Astrocyte (in vitro differentiated cells and primary cell): Measurements from ENCODE around the gene SERF2. TPM values are rescaled to one million over a fixed set of nuclear protein-coding genes. Genes with fewer than 3 reads are reported as not detected.

ENCODE experiments used
- DNase-seq: peaks from one replicate; pipeline ENCODE4 v3.0.0-alpha.2; 2010; ENCODE audit warnings: low read depth
- FAIRE-seq: peaks from 2 replicates; lab custom pipeline; 2011; peaks lifted over from hg19 to GRCh38; lab: Jason Lieb, UNC
- H2AFZ ChIP-seq: 2 replicates; pipeline ENCODE4 v1.6.0; 2012; ENCODE audit warnings: low read depth, low read length, inconsistent platforms
- H3K27ac ChIP-seq: 2 replicates; pipeline ENCODE4 v1.5.1; 2011; ENCODE audit warnings: low read depth, low read length, inconsistent platforms
- H3K27me3 ChIP-seq: 2 replicates; pipeline ENCODE4 v1.6.0; 2011; ENCODE audit warnings: low read length, inconsistent platforms; ENCODE audit not compliant: insufficient read depth
- H3K36me3 ChIP-seq: 2 replicates; pipeline ENCODE4 v1.5.1; 2011; ENCODE audit warnings: low read length, inconsistent platforms; ENCODE audit not compliant: insufficient read depth
- H3K4me1 ChIP-seq: 2 replicates; pipeline ENCODE4 v1.5.1; 2011; ENCODE audit warnings: low read length, inconsistent platforms; ENCODE audit not compliant: insufficient read depth
- H3K4me2 ChIP-seq: 2 replicates; pipeline ENCODE4 v1.6.0; 2012; ENCODE audit warnings: low read length, inconsistent platforms
- H3K4me3 ChIP-seq: 2 replicates; pipeline ENCODE4 v1.5.1; 2011; ENCODE audit warnings: low read depth, mild to moderate bottlenecking, low read length, inconsistent platforms; ENCODE audit not compliant: insufficient read depth
- H3K79me2 ChIP-seq: 2 replicates; pipeline ENCODE4 v1.6.0; 2012; ENCODE audit warnings: mild to moderate bottlenecking, low read length, inconsistent platforms; ENCODE audit not compliant: insufficient read depth
- H3K9ac ChIP-seq: 2 replicates; pipeline ENCODE4 v1.6.0; 2012; ENCODE audit warnings: mild to moderate bottlenecking, low read length, inconsistent platforms
- H3K9me3 ChIP-seq: 2 replicates; pipeline ENCODE4 v1.5.1; 2012; ENCODE audit warnings: low read depth, mild to moderate bottlenecking, low read length, inconsistent platforms; ENCODE audit not compliant: insufficient read depth
- H4K20me1 ChIP-seq: 2 replicates; pipeline ENCODE4 v1.6.0; 2012; ENCODE audit warnings: low read length, inconsistent platforms; ENCODE audit not compliant: insufficient read depth
- H3K27ac Mint-ChIP-seq: one replicate; pipeline ENCODE4 v1.8.0; 2021; ENCODE audit warnings: mild to moderate bottlenecking, mixed read lengths; ENCODE audit not compliant: unreplicated experiment
- H3K27me3 Mint-ChIP-seq: one replicate; pipeline ENCODE4 v1.8.0; 2021; ENCODE audit warnings: low read depth, mixed read lengths; ENCODE audit not compliant: unreplicated experiment
- H3K36me3 Mint-ChIP-seq: one replicate; pipeline ENCODE4 v1.8.0; 2021; ENCODE audit warnings: low read depth, mixed read lengths; ENCODE audit not compliant: unreplicated experiment
- H3K4me1 Mint-ChIP-seq: one replicate; pipeline ENCODE4 v1.8.0; 2021; ENCODE audit warnings: low read depth, mixed read lengths; ENCODE audit not compliant: unreplicated experiment
- H3K4me3 Mint-ChIP-seq: one replicate; pipeline ENCODE4 v1.8.0; 2021; ENCODE audit warnings: mild to moderate bottlenecking, moderate library complexity, mixed read lengths; ENCODE audit not compliant: unreplicated experiment
- H3K9me3 Mint-ChIP-seq: one replicate; pipeline ENCODE4 v1.8.0; 2021; ENCODE audit warnings: mild to moderate bottlenecking, mixed read lengths; ENCODE audit not compliant: unreplicated experiment
- CTCF ChIP-seq: IDR thresholded peaks from 2 replicates; pipeline ENCODE4 v1.5.1; 2011; ENCODE audit warnings: low read depth, mild to moderate bottlenecking, inconsistent platforms, low read length, moderate library complexity; ENCODE audit not compliant: insufficient read depth
- EZH2 ChIP-seq: IDR thresholded peaks from 2 replicates; pipeline ENCODE4 v1.6.1; 2012; ENCODE audit warnings: mild to moderate bottlenecking, low read length, inconsistent platforms; ENCODE audit not compliant: insufficient read depth
- total RNA-seq: library from RNA; stranded (reverse); gene quantifications from 2 replicates; pipeline ENCODE4 v1.2.1, GENCODE V29; 2021

Gene SERF2
- total RNA-seq, 1 donor from 2014 or later, result 933 TPM

DNA sequence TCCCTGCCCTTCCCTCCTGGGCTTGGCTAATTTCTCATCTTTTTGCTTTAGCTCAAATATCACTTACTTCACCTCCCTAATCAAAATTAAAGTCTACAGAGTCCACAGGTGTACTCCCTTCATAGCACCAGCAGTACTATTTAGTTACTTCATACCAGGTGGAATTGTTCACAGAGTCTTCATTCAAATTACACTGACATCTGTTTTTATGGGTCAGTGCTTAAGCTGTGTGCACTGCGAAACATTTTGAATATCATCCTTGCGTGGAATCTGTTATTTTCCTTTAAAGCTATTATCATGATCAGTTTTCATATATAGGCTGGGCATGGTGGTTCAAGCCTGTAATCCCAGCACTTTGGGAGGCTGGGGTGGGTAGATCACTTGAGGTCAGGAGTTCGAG is 2.7 kb upstream of the SERF2 start:
- Histone ChIP-seq H3K4me2 (no peak overlapping the region), H4K20me1 (peaks cover 16% of the 10 kb centered on the region), H3K9ac (no peak overlapping the region), H3K4me1 (peaks cover 17% of the 10 kb centered on the region), H3K36me3 (peaks cover 5% of the 10 kb centered on the region), H3K27ac (no peak overlapping the region), H2AFZ (no peak overlapping the region), H3K27me3 (no peaks in the 10 kb centered on the region), H3K4me3 (no peak overlapping the region), H3K79me2 (peaks cover 23% of the 10 kb centered on the region), H3K9me3 (no peaks in the 10 kb centered on the region)
- Mint-ChIP-seq H3K27ac (no peak overlapping the region), H3K4me1 (peaks cover 11% of the 10 kb centered on the region), H3K4me3 (no peak overlapping the region), H3K27me3 (no peaks in the 10 kb centered on the region), H3K36me3 (peaks cover 8% of the 10 kb centered on the region), H3K9me3 (no peaks in the 10 kb centered on the region)
- DNase-seq (no peak), FAIRE-seq (no peak)
- TF ChIP-seq CTCF (no peak), EZH2 (no peak)

DNA sequence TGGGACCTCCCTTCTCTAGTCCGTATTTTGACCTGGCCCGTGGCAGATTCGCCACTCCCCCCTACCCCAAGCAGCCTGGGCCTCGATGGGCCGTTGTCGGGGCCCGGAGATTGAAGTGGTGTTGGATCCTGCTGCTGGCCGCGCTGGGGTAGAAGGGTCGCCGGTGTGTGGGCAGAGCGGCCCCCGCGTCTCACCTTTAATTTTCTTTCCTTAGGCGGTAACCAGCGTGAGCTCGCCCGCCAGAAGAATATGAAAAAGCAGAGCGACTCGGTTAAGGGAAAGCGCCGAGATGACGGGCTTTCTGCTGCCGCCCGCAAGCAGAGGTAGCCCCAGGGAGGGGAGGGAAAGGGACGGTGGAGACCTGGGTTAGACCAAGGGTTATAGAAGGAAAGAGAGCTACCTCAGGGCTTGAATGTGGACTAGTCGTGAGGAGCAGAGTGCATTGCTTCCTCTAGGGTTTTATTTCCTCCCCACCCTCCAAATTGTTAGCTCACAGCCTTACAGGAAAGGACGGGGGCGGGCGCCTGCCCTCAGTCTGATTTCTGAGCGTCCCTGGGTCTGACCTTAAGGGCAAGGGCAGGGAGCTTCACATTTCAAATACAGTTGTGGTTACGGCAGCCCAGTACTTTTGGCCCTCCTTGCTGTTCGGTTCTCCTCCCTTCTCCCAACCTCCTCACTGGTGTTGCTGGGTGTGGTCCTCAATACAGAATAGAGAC is 799 bp downstream of the SERF2 start:
- no peak for FAIRE-seq
- H3K27me3 Mint-ChIP-seq, result no peaks in the 10 kb centered on the region
- H3K4me2 ChIP-seq, result peak overlapping the region; percentile 91
- H3K4me3 Mint-ChIP-seq, result peak overlapping the region; percentile 97
- H3K4me3 ChIP-seq, result peak overlapping the region; percentile 100
- H3K9me3 ChIP-seq, result no peaks in the 10 kb centered on the region
- H3K27me3 ChIP-seq, result no peaks in the 10 kb centered on the region
- H3K36me3 Mint-ChIP-seq, result peaks cover 21% of the 10 kb centered on the region
- no peak for DNase-seq
- peak overlapping the region; percentile 100 for H3K9ac ChIP-seq
- peak overlapping the region; percentile 69 for H2AFZ ChIP-seq
- peaks cover 44% of the 10 kb centered on the region for H4K20me1 ChIP-seq
- H3K27ac Mint-ChIP-seq, result peak overlapping the region; percentile 99
- no peaks in the 10 kb centered on the region for H3K9me3 Mint-ChIP-seq
- TF ChIP-seq EZH2 (no peak), CTCF (peak; percentile 4)
- H3K27ac ChIP-seq, result peak overlapping the region; percentile 100
- peaks cover 29% of the 10 kb centered on the region for H3K4me1 ChIP-seq
- H3K36me3 ChIP-seq, result peaks cover 20% of the 10 kb centered on the region
- H3K4me1 Mint-ChIP-seq, result peaks cover 42% of the 10 kb centered on the region
- H3K79me2 ChIP-seq, result peaks cover 37% of the 10 kb centered on the region

DNA sequence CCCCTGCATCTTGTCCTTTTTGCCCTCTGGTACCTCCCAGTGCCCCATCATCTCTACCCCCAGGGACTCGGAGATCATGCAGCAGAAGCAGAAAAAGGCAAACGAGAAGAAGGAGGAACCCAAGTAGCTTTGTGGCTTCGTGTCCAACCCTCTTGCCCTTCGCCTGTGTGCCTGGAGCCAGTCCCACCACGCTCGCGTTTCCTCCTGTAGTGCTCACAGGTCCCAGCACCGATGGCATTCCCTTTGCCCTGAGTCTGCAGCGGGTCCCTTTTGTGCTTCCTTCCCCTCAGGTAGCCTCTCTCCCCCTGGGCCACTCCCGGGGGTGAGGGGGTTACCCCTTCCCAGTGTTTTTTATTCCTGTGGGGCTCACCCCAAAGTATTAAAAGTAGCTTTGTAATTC is 1.5 kb downstream of the SERF2 start:
- H3K4me1 Mint-ChIP-seq, result peaks cover 49% of the 10 kb centered on the region
- peak overlapping the region; percentile 100 for H3K4me3 ChIP-seq
- peaks cover 26% of the 10 kb centered on the region for H3K36me3 Mint-ChIP-seq
- H3K9me3 Mint-ChIP-seq, result no peaks in the 10 kb centered on the region
- peak overlapping the region; percentile 100 for H3K9ac ChIP-seq
- H3K4me3 Mint-ChIP-seq, result peak overlapping the region; percentile 97
- peaks cover 20% of the 10 kb centered on the region for H3K36me3 ChIP-seq
- peak overlapping the region; percentile 91 for H3K4me2 ChIP-seq
- TF ChIP-seq EZH2 (no peak), CTCF (no peak)
- H3K27me3 Mint-ChIP-seq, result no peaks in the 10 kb centered on the region
- DNase-seq (no peak), FAIRE-seq (no peak)
- H3K27me3 ChIP-seq, result no peaks in the 10 kb centered on the region
- H3K79me2 ChIP-seq, result peaks cover 37% of the 10 kb centered on the region
- no peaks in the 10 kb centered on the region for H3K9me3 ChIP-seq
- peaks cover 44% of the 10 kb centered on the region for H4K20me1 ChIP-seq
- peaks cover 29% of the 10 kb centered on the region for H3K4me1 ChIP-seq
- H3K27ac ChIP-seq, result no peak overlapping the region
- H3K27ac Mint-ChIP-seq, result peak overlapping the region; percentile 99
- H2AFZ ChIP-seq, result no peak overlapping the region
